ENCODE measurements around the gene GSTM1.

Gene GSTM1

GRCh38 chr1:109653306-109653705 is 34.3 kb upstream of the GSTM1 start:
- no peak overlapping the region for H3K27ac ChIP-seq
- no peaks in the 10 kb centered on the region; the same call in 1 of the 2 replicates for H3K27me3 ChIP-seq (ENCODE audit: insufficient read depth, low read depth)
- H2AFZ ChIP-seq (ENCODE audit: low read depth): no peak overlapping the region
- H4K20me1 ChIP-seq (ENCODE audit: insufficient read depth): no peaks in the 10 kb centered on the region
- peaks cover 9% of the 10 kb centered on the region for H3K4me1 ChIP-seq (ENCODE audit: low read depth, poor library complexity, severe bottlenecking)
- TF ChIP-seq CTCF (conservative IDR thresholded peaks at IDR 0.05; ENCODE audit: low read depth, low read length): no peak
- H3K9ac ChIP-seq: no peak overlapping the region
- no peaks in the 10 kb centered on the region for H3K36me3 ChIP-seq (ENCODE audit: insufficient read depth)
- H3K4me2 ChIP-seq: no peak overlapping the region
- no peak overlapping the region for H3K4me3 ChIP-seq (IDR thresholded peaks at IDR 0.05; ENCODE audit: insufficient read depth, low read depth, low read length)
- H3K79me2 ChIP-seq (ENCODE audit: insufficient read depth, low read depth): no peaks in the 10 kb centered on the region

GRCh38 chr1:109654519-109654918 is 33.1 kb upstream of the GSTM1 start:
- Histone ChIP-seq H3K27me3 (ENCODE audit: insufficient read depth, low read depth) (no peaks in the 10 kb centered on the region; the same call in 1 of the 2 replicates), H3K36me3 (ENCODE audit: insufficient read depth) (no peaks in the 10 kb centered on the region), H4K20me1 (ENCODE audit: insufficient read depth) (no peaks in the 10 kb centered on the region), H3K79me2 (ENCODE audit: insufficient read depth, low read depth) (no peaks in the 10 kb centered on the region), H3K4me2 (no peak overlapping the region; the same call in 1 of the 2 replicates), H3K4me1 (ENCODE audit: low read depth, poor library complexity, severe bottlenecking) (peaks cover 9% of the 10 kb centered on the region), H3K4me3 (IDR thresholded peaks at IDR 0.05; ENCODE audit: insufficient read depth, low read depth, low read length) (no peak overlapping the region), H2AFZ (ENCODE audit: low read depth) (no peak overlapping the region), H3K27ac (no peak overlapping the region), H3K9ac (no peak overlapping the region)
- no peak for TF ChIP-seq CTCF (conservative IDR thresholded peaks at IDR 0.05; ENCODE audit: low read depth, low read length)

GRCh38 chr1:109655615-109656519 is 31.8 kb upstream of the GSTM1 start, which contains the start of gene GSTM4:
TSS of gene GSTM4 (plus strand) at chr1:109656099. CDS start at chr1:109656390, 291 bp downstream.
- Histone ChIP-seq H4K20me1 (ENCODE audit: insufficient read depth) (no peaks in the 10 kb centered on the region), H3K27ac (peak within 1 kb of the TSS; percentile 2; the same call in 1 of the 2 replicates), H3K4me3 (IDR thresholded peaks at IDR 0.05; ENCODE audit: insufficient read depth, low read depth, low read length) (peak within 1 kb of the TSS; percentile 98), H3K36me3 (ENCODE audit: insufficient read depth) (no peaks in the 10 kb centered on the region), H3K4me2 (peak within 1 kb of the TSS; percentile 75), H3K9ac (peak within 1 kb of the TSS; percentile 54; the same call in 1 of the 2 replicates), H3K27me3 (ENCODE audit: insufficient read depth, low read depth) (no peaks in the 10 kb centered on the region; the same call in 1 of the 2 replicates), H3K4me1 (ENCODE audit: low read depth, poor library complexity, severe bottlenecking) (peaks cover 9% of the 10 kb centered on the region), H2AFZ (ENCODE audit: low read depth) (peak within 1 kb of the TSS; percentile 99), H3K79me2 (ENCODE audit: insufficient read depth, low read depth) (no peaks in the 10 kb centered on the region)
- TF ChIP-seq CTCF (conservative IDR thresholded peaks at IDR 0.05; ENCODE audit: low read depth, low read length): peak; percentile 35; the same call in 1 of the 2 replicates

- no peaks in the 10 kb centered on the region for H3K79me2 ChIP-seq (ENCODE audit: insufficient read depth, low read depth)
- no peaks in the 10 kb centered on the region for H3K36me3 ChIP-seq (ENCODE audit: insufficient read depth)
- H3K27me3 ChIP-seq (ENCODE audit: insufficient read depth, low read depth): no peaks in the 10 kb centered on the region
- H3K4me2 ChIP-seq: no peak overlapping the region
- no peak overlapping the region for H3K27ac ChIP-seq
- H4K20me1 ChIP-seq (ENCODE audit: insufficient read depth): no peaks in the 10 kb centered on the region
- peaks cover 9% of the 10 kb centered on the region for H3K4me1 ChIP-seq (ENCODE audit: low read depth, poor library complexity, severe bottlenecking)
- no peak overlapping the region for H3K4me3 ChIP-seq (IDR thresholded peaks at IDR 0.05; ENCODE audit: insufficient read depth, low read depth, low read length)
- no peak for TF ChIP-seq CTCF (conservative IDR thresholded peaks at IDR 0.05; ENCODE audit: low read depth, low read length)
- no peak overlapping the region for H2AFZ ChIP-seq (ENCODE audit: low read depth)
- no peak overlapping the region for H3K9ac ChIP-seq
Observed at GRCh38 chr1:109657395-109657794, 30.2 kb upstream of the GSTM1 start.
